ENCODE results near the gene ELK3.
A peak's percentile ranks its signal among the peaks of the same experiment; 100 is the strongest.

ELK3 gene

DNA sequence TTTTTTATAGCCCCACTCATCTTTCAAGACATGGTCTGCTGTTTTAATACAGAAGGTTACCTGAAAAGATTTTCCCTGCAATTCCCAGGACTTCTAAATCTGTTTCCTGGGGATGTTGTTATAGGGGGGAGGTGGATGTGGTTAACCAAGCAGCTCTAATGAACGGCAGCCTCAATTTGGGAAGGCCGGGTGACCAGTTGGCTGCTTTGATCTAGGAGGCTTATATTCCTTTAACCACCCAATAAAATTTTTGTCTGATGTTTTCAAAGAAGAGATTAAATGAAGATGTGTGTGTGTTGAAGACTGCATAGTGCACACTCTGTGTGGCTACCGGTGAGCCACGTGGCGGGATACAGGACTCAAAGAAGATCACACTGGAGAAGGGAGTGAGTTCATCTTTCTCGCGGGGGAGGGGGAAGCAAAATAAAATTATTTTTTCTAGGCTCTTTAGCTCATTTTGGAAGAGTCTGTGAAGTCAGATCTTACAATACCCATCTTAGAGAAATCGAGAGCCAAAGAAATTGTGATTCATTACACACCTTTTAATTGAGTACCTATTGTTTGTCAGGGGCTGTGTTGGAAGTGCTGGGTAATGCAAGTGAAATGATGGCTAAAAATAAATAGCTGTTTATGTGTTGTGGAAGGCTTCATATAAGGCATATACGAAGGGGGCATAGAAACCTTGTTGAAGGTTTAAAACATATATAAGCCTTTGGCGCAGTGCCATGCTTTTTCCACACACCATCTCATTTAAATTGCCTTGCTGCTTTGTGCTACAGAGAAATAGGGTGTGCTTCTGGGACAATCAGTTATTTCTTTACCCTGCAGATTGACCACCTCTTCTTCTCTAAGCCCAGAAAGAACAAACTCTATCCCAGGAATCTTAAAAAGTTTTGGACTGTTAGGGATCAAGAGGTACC lies 18.5 kb downstream of the ELK3 start:
- no peak for DNase-seq (ENCODE audit: low spot score)

DNA sequence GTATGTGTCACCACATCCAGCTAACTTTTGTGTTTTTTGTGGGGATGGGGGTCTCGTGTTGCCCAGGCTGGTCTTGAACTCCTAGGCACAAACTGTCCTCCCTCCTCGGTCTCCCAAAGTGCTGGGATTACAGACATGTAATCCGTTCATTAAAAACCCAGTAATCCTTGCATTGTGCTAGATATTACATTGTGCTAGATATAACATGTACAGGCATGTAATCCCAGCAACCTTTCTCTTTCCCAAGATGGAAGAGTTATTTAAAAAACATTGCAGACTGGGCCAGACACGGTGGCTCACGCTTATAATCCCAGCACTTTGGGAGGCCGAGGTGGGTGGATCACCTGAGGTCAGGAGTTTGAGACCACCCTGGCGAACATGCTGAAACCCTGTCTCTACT lies 19.7 kb downstream of the ELK3 start:
- DNase-seq (ENCODE audit: low spot score): no peak

DNA sequence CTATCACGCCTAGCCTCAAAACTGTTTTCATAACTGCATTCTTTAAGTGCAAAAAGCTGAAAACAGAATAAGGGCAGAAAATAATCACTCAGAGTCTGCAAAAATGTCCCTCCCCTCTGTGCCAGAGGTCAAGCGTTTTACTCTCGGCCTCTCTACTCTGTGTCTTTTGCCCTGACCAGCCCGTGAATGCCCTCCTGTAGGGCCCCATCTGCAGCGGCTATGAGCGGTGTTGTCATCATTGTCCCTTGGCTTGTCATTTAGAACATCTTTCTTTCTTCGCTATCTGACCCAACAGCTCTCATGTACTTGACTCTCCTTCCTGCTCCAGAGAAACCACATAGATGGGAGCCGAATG lies 21.7 kb downstream of the ELK3 start:
- DNase-seq (ENCODE audit: low spot score): no peak

DNA sequence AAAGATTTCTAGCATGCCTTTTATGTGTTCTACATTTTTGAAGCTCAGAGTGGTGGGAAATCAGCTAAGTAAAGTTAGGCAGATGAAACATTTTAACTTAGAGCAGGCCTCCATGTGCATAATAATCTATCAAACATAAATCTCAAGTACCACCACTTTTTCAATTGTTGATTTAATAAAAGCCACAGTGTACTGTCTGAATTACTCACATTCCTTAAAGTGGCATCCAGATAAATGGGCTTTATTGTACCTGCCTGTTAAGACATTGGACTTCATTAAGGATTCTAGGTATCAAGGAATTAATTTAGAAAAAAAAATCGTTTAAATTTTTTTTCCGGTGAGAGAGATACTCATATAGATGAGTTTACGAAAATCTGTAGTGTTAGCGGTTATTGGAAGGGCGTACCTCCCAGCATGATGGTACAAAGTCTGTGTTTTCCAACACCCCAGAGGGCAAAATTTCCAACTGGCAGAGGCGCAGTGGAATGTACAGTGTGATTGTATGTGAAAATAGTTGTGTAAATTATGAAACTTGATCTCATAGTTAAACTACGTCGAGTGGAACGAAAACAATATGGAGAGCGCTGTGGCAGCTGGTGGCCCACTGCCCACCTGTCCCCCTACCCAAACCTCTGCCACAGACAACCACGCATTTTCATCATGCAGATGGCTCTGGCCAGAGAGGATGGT lies 25.0 kb downstream of the ELK3 start:
- peak; percentile 61 for DNase-seq (ENCODE audit: low spot score)

DNA sequence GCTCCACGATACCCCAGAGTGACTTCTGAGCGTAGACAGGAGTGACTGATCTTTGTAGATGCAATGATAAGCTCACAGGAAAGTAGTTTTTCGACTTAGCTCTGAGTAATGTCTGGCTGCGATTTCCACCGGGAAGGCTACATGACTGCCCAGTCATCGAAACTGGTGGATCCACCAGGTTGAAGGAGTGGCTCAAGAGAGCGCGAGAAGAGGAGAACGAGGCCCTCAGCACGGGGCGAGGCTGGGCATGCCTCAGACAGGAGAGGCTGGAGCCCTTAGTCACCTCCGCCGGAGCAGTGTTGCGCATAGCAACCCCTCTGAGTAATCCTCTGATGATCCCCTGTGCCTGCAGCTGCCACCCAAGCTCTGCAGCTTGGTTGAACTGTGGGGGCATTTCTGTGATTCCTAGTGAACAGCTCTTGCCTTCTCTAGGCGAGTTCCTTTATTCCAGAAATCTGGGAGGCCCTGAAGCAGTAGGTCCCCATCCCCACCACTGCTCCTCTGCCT lies 25.6 kb downstream of the ELK3 start:
- peak; percentile 98 for DNase-seq (ENCODE audit: low spot score)

DNA sequence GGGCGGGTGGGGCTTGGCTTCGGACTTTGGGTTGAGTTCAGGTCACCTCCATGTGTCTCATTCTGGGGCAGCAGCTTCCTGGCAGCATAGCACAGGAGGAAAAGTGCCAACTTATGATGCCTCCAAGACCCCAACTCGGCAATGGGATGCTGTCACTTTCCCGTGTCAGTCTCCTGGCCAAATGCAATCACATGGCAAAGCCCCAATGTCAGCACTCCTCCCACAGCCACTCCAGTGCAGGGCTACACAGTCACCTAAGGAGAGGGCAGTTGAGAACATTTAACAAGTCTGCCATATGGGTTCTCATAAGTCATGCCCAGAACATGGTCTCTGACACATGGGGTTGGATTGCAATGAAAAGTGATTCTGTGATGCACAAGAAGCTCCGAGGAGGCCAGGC lies 26.7 kb downstream of the ELK3 start:
- no peak for DNase-seq (ENCODE audit: low spot score)

DNA sequence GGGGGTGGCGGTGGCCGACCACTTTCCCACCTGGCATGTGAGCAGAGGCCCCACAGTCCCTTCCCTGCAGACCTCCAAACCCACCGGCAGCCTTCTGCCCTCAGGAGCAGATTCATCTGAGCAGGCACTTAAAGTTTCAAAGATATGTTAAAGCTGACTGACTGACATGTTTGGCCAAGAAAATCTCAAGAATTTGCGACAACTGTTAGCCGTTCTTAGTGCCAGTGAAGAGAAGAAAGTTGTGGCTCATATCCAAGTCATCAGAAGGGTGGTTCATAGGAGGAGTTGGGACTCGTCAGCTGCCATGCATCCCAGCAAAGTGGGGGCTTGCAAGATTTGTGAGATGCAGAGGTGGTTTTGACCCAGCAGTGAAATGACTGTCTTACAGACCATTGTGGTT lies 27.2 kb downstream of the ELK3 start:
- no peak for DNase-seq (ENCODE audit: low spot score)

DNA sequence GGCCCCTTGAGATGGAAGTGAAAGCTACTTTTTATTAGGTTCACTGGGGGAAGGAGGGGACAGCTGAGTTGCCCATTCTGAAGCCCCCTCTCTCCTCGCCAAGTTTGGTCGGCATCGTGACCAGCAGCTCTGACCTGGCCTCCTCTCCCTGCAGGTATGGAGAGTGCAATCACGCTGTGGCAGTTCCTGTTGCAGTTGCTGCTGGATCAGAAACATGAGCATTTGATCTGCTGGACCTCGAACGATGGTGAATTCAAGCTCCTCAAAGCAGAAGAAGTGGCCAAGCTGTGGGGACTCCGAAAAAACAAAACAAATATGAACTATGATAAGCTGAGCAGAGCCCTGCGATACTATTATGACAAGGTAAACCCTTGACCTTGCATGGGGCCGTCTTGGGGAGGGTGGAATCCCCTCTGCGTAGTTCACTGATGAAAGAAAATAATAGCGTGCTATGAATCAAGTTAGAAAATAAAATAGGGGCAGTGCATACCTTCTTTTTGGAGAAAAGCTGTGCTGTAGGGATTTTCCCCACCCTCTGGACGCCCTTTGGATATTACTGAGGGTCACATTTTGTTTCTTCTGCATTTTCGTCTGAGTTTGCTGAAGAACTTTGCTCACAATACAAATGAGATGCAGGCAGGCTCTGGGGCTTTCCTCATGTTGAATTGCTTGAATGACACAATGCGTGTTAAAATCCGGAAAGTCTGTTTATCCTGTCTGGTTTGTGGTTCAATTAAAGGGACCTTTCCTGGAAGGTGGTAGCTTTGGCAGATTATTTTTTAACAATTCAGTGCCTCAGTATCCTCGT lies 29.4 kb downstream of the ELK3 start:
- DNase-seq (ENCODE audit: low spot score): no peak

DNA sequence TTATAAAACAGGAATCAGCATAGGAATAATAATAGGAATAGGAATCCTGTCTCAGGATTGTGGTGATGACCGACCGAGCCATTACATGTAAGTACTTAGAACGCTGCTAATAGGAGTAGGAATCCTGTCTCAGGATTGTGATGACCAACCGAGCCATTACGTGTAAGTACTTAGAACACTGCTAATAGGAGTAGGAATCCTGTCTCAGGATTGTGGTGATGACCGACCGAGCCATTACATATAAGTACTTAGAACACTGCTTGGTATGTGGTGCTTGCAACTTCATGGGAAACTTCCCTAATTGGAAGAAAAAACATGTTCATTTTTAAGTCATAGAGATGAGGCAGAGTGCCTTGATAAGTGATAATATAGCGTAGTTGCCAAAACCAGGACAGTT lies 30.0 kb downstream of the ELK3 start:
- no peak for DNase-seq (ENCODE audit: low spot score)

DNA sequence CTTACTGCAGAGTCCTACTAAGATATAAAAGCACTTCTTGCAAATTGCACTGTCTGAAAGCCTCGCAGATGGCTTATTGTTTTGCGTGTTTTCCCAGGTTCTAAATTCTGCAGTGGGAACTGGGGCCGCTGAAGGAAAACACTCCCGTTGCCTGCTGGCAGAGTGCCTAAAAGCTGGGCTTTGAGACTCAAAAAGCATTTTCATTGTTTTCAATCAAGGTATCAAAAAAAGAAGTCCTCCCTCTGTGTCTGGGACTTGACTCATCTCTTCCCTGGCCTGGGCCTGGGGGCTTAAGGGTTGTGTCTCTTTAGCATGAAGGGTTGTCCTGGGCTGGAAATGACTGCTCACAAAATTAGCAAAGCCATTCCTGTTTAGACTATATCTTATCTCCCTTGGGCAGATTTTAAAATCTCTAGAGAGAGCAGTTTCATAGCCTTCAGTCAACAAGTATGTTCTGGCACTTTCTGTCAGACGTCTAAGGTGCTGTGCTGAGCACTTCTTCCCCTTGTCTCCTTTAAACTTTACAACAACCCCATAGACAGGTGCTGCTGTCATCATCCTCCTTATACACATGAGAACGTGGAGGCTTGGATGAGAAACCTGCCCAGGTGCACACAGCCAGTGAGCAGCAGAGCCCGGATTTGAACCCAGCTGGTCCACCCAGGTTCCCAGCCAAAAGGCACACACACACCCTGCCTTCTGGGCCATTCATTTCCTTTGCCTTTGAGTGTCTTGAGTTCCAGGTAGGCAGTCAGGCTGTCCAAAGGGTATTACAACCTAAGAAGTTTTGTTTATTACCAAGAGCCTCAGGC lies 31.1 kb downstream of the ELK3 start:
- DNase-seq (ENCODE audit: low spot score): no peak

DNA sequence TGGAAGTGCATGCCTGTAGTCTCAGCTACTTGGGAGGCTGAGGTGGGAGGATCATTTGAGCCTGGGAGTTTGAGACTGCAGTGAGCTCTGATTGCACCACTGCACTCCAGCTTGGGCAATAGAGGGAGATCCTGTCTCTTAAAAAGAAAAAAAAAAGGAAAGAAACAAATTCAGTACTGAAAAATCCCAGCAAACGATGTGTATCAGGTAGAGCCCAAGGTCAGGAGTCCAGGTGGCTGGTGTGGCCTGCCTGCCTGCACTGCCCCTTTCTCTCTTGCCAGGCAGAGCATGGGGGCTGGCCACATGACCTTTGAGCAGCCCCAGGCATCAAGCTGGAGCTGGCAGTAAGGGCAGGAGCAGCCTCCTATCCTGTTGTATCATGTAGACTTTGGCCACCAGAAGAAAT lies 31.8 kb downstream of the ELK3 start:
- no peak for DNase-seq (ENCODE audit: low spot score)

DNA sequence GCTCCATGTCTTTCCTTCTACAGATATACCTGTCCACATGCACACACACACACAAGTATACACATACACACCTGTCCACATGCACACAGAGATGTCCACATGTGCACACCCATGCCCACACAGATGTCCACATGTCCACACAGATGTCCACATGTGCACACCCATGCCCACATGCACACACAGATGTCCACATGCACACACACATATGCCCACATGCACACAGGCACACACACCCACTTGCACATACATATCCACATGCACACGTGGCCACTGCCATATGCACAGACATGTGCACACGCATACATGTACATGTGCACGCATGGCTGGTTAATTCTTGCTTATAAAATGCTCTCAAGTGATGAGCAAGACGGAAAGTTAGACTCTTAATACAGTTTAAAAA lies 32.2 kb downstream of the ELK3 start:
- no peak for DNase-seq (ENCODE audit: low spot score)

DNA sequence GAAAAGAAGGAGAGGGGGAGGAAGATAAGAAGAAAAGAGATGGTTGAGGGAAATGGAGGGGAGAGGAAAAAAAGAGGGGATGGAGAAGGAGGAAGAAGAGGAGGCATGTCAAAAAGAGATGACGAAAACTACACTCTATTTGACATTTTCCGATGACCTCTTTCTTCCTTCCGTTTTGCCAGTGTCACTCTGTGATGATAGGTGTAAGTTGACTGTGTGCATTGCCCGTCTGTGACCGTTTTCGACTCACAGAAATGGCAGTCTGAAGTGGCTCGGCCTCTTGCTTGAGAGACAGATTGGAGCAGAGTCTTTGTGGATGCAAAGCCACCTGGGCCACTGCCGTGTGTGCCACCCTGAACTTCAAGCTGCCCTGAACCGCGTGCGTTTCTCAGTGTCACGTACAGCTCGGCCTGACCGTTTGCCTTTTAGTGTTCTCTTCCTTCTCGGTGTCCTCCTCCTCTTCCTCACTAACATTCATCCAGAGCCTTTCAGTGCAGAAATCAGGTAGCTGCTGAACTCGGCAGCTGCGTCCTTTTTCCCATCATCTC lies 32.7 kb downstream of the ELK3 start:
- DNase-seq (ENCODE audit: low spot score): no peak

DNA sequence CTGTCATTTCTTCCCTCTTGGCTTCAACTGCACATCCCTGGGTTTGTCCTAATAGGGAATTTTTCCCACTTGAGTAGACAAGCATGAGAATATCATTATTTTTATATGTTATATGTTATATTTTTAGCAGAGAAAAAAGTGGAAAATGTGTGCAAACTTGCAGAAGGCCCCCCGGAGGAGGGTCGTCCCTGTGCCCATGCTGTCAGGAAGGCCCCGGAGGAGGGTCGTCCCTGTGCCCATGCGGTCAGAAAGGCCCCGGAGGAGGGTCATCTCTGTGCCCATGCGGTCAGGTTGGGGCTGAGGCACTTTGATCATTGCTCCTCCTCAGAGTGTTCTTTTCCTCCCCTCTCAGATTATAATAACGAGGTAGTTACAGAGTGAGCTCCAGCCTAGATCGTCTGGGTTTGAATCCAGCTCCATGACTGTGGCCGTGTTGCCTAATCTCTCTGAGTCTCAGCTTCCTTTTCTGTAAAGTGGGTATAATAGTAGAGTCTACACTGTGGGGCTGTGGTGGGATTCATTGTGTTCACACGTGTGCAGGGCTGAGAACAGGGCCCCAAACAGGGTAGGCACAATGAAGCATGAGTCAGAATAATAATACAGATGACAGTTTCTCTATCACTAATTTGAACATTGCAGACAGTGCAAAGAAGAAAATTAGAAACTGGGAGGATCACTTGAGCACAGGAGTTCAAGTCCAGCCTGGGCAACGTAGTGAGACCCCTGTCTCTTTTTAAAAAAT lies 33.4 kb downstream of the ELK3 start:
- no peak for DNase-seq (ENCODE audit: low spot score)

DNA sequence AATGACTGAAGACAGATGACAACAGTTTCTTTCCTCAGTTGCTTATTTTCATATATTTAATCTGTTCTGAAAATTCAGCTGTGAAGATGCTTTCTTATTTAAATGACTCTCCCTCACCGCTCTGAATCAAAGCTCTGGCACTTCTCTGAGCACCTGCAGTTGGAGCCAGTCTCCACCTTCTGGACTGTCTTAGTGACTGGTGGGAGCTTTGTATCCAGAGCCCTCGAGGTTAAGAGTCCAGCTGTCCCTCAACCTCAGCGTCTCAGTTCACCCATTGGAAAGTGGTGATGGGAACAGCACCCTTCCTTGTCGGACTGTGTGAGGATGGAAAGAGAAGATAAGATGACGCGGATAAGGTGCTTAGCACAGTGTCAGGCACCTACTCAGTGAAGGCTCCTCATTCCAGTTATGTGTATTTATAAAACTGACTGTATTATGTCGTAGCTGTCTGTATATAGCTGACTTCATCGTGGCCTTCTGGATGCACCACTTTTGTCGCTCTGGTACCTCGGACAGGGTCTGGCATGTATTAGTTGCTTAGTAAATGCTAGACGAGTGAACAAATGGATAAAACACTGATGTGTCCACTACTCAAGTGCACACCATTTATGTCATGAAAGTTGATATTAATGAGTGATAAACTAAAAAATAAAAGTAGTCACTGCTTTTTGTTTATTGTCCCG lies 34.5 kb downstream of the ELK3 start:
- DNase-seq (ENCODE audit: low spot score): no peak

DNA sequence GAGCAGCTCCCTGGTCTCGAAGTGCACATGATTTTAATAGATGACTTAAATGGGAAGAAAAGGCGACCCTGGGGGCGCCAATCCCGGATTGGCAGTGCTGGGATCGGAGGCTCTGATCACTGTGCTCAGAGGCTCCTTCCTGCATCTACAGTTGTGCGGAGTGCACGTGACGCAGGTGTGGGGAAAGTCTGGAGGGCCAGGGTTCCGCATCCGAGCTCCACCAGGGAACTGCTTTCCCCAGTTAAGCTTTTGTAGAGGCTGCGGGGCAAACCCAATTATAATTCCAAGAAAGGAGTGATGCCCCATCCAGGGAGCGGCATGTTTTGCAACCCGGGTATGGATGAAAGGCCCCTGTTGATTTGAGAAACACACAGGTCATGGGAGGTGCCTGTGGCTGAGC lies 36.5 kb downstream of the ELK3 start:
- DNase-seq (ENCODE audit: low spot score): no peak

DNA sequence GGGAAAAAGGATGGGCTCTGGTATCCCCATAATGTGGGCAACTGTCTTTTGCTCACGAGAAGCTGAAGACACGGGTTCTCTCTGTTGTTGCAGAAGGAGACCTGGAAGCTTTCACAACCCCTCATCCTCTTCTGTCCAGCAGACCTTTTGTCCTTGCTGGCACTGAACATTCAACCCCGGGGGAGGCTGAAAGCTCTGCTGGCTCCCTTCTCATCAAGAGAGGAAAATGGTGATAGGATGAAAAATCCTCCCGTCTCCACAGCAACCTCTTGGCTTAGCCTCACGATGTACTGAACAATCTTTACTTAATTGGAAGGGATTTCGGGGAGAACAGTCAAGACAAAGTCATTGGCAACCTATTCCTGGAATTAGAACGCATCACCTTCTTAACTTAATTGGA lies 39.0 kb downstream of the ELK3 start:
- DNase-seq (ENCODE audit: low spot score): no peak

DNA sequence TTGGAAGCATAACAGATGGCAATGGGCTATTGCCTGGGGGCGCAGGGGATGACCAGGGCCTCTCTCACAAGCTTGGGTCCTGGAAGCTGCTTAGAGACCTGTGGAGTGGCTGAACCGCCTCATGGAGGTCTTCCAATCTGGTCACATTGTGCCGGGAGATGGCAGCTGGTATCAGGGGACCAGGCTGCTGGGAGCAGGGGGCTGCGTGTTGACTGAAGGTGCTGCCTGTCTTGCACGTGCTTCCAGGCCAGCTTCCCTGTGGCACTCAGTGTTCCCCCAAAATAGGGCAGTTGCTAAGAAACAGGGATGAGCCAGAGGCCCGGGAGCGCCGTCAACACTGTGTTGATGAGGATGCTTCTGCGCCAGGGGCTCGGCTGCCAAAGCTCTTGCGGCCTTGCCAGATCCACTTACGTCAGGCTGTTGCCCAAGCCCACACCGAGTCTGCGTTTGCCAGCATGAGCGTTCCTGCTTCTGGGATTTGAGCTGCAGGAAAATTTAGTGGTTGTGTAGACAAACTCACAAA lies 39.8 kb downstream of the ELK3 start:
- no peak for DNase-seq (ENCODE audit: low spot score)

DNA sequence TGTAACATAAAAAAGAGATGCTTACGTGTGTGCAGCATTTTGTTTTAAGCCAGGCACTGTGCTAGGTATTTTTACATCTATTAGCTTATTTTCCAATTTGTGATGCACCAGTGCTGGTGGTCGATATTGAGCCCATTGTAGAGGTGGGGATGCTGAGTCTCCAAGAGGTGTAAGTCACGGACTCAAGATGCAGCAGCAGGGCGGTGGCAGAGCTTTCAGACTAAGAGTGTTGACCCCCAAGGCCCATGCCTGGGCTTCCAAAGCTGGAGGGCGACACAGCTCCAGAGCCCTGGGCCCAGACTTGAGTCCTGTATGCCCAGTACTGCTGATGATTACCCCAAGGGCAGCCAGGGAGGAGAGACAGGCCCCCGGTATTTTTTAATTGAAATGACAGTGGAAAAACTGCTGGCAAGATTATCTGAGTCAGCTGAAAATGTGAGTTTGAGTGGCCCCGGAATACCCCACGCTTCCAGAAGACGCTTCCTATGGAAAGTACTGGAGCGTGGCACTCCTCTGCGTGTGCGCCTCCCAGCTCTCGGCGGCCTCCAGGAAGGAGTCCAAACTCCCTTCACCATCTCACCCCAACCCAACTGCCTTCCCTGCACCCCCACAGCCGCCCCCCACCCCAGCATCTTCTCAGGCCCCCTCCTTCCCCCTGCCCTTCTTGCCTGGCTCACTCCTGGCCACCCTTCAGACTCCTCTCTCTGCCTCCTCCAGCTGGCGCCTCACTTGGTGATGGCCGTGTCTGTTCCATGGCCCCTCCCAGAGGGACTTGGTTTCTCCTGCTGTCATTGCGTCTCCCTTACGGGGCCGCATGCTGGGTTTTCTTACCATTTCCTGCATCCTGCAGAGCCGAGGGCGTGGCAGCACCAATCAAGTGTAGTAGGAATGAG lies 40.7 kb downstream of the ELK3 start:
- no peak for DNase-seq (ENCODE audit: low spot score)
